A549 (cell line): ENCODE results near the gene TCERG1L. TPM values are rescaled to one million over a fixed set of nuclear protein-coding genes. Genes with fewer than 3 reads are reported as not detected.
"Not testable (repeated sequence)": the region's sequence is repeated elsewhere in the genome, so short reads cannot be mapped to it uniquely, and the experiment has no call there.

Experiments used
- ATAC-seq, 2 experiments: fragments of 200-7000 bp in 1 of 2; fragments of >200 bp in 1 of 2; cut with Nextera tagmentation in 1 of 2; cut with Tn5 transposase in 1 of 2; 3 replicates each; pipeline versions ENCODE4 v1.8.0 to v1.9.1; 2018 to 2020; ENCODE audit warnings: mild to moderate bottlenecking in 1 of 2, moderate library complexity in 1 of 2
- CTCF ChIA-PET: fragments of 300-600 bp; sonication (Branson Sonifier 250); formaldehyde crosslinking; extraction: SDS; loops from one replicate; lab custom pipeline; 2021; ENCODE audit warnings: antibody characterized with exemption, inconsistent platforms; lab: Yijun Ruan, JAX
- POLR2A ChIA-PET: fragments of 350-600 bp; formaldehyde crosslinking; extraction: SDS; loops from one replicate; lab custom pipeline; 2021; ENCODE audit warnings: antibody characterized with exemption, inconsistent platforms; lab: Yijun Ruan, JAX
- DNase-seq, 2 experiments: peaks; one replicate each; pipeline versions ENCODE4 v3.0.0 to v3.0.0-alpha.2; 2011 to 2016; ENCODE audit warnings: low read depth in 1 of 2, low spot score in 1 of 2
- FAIRE-seq: peaks from 2 replicates; lab custom pipeline; 2011; peaks lifted over from hg19 to GRCh38; lab: Jason Lieb, UNC
- H3K27ac ChIP-seq, 2 experiments: fragments of >200 bp; sonication (Bioruptor Twin); formaldehyde crosslinking; 3 replicates each; pipeline ENCODE4 v1.5.1; 2016 to 2017
- H3K4me1 ChIP-seq: fragments of >200 bp; sonication (Bioruptor Twin); formaldehyde crosslinking; 3 replicates; pipeline ENCODE4 v1.6.1; 2016
- H3K4me2 ChIP-seq: fragments of >200 bp; sonication (Bioruptor Twin); formaldehyde crosslinking; 3 replicates; pipeline ENCODE4 v1.6.1; 2016
- H3K4me3 ChIP-seq: fragments of >200 bp; sonication (Bioruptor Twin); formaldehyde crosslinking; 3 replicates; pipeline ENCODE4 v1.5.1; 2016
- H3K9me3 ChIP-seq: fragments of >200 bp; sonication (Bioruptor Twin); formaldehyde crosslinking; 3 replicates; pipeline ENCODE4 v1.6.1; 2016
- BHLHE40 ChIP-seq: IDR thresholded peaks from 2 replicates; pipeline ENCODE4 v1.6.1; 2012; ENCODE audit warnings: low read depth, low read length, inconsistent platforms
- CHD2 ChIP-seq: fragments of 150-350 bp; IDR thresholded peaks from 2 replicates; pipeline ENCODE4 v1.6.1; 2014; ENCODE audit warnings: low read length; ENCODE audit not compliant: partially characterized antibody
- ESRRA ChIP-seq: fragments of 150-350 bp; IDR thresholded peaks from 2 replicates; pipeline ENCODE4 v1.6.1; 2014; ENCODE audit warnings: mild to moderate bottlenecking, low read length, borderline replicate concordance
- FOSL2 ChIP-seq, 2 experiments: fragments of 450-650 bp in 1 of 2; fragments of >200 bp in 1 of 2; sonication (Bioruptor Twin) in 1 of 2; formaldehyde crosslinking; IDR thresholded peaks; 2 replicates each; pipeline versions ENCODE4 v1.5.0 to v1.6.1; 2016 to 2020; ENCODE audit warnings: mild to moderate bottlenecking in 1 of 2, moderate library complexity in 1 of 2
- HDAC2 ChIP-seq: fragments of 200-600 bp; sonication (generic); IDR thresholded peaks from 2 replicates; pipeline ENCODE4 v1.6.1; 2016
- HEYL ChIP-seq: fragments of 250-450 bp; sonication (Bioruptor Pico); IDR thresholded peaks from 2 replicates; pipeline ENCODE4 v1.8.0; 2021; ENCODE audit warnings: mild to moderate bottlenecking, moderate library complexity
- HOXA7 ChIP-seq: fragments of 250-450 bp; sonication (Bioruptor Pico); IDR thresholded peaks from 2 replicates; pipeline ENCODE4 v1.5.0; 2020; ENCODE audit warnings: mild to moderate bottlenecking, moderate library complexity
- HOXB13 ChIP-seq: fragments of 250-450 bp; sonication (Bioruptor Pico); IDR thresholded peaks from 2 replicates; pipeline ENCODE4 v1.5.0; 2020; ENCODE audit warnings: low read depth, mild to moderate bottlenecking, moderate library complexity
- HOXB5 ChIP-seq: fragments of 250-450 bp; sonication (Bioruptor Pico); IDR thresholded peaks from 2 replicates; pipeline ENCODE4 v1.5.0; 2020; ENCODE audit warnings: mild to moderate bottlenecking, moderate library complexity
- JUNB ChIP-seq: fragments of >200 bp; sonication (Bioruptor Twin); formaldehyde crosslinking; IDR thresholded peaks from 2 replicates; pipeline ENCODE4 v1.6.1; 2016
- KDM1A ChIP-seq: fragments of 200-600 bp; sonication (generic); IDR thresholded peaks from 2 replicates; pipeline ENCODE4 v1.6.1; 2016; ENCODE audit warnings: low read depth, mild to moderate bottlenecking
- MAZ ChIP-seq: fragments of 150-350 bp; IDR thresholded peaks from 2 replicates; pipeline ENCODE4 v1.6.1; 2014; ENCODE audit warnings: antibody characterized with exemption, low read depth, low read length, borderline replicate concordance
- NPAS2 ChIP-seq: fragments of 250-450 bp; sonication (Bioruptor Pico); IDR thresholded peaks from 2 replicates; pipeline ENCODE4 v1.8.0; 2022; ENCODE audit warnings: mild to moderate bottlenecking, moderate library complexity, borderline replicate concordance
- PBX3 ChIP-seq: IDR thresholded peaks from 2 replicates; pipeline ENCODE4 v1.6.1; 2012
- PHF8 ChIP-seq: fragments of 200-600 bp; sonication (generic); IDR thresholded peaks from 2 replicates; pipeline ENCODE4 v1.6.1; 2016; ENCODE audit warnings: low read depth, mild to moderate bottlenecking, antibody characterized with exemption, moderate library complexity, borderline replicate concordance
- RNF2 ChIP-seq: fragments of 200-600 bp; sonication (generic); IDR thresholded peaks from 2 replicates; pipeline ENCODE4 v1.6.1; 2016; ENCODE audit warnings: low read depth, mild to moderate bottlenecking, antibody characterized with exemption, moderate library complexity, borderline replicate concordance
- TP53 ChIP-seq: fragments of 250-450 bp; sonication (Bioruptor Pico); IDR thresholded peaks from 2 replicates; pipeline ENCODE4 v1.5.0; 2021; ENCODE audit warnings: mild to moderate bottlenecking, moderate library complexity
- USF2 ChIP-seq: fragments of 450-650 bp; IDR thresholded peaks from 2 replicates; pipeline ENCODE4 v1.6.1; 2014; ENCODE audit warnings: antibody characterized with exemption
- ZFP36 ChIP-seq: fragments of 450-650 bp; IDR thresholded peaks from 2 replicates; pipeline ENCODE4 v1.6.1; 2014; ENCODE audit warnings: borderline replicate concordance; ENCODE audit not compliant: partially characterized antibody
- ZNF302 ChIP-seq: fragments of 250-450 bp; sonication (Bioruptor Pico); IDR thresholded peaks from 2 replicates; pipeline ENCODE4 v1.9.0; 2021; ENCODE audit warnings: inconsistent platforms, mild to moderate bottlenecking, moderate library complexity
- ZSCAN20 ChIP-seq: fragments of 250-450 bp; sonication (Bioruptor Pico); IDR thresholded peaks from 2 replicates; pipeline ENCODE4 v1.8.0; 2022; ENCODE audit warnings: mild to moderate bottlenecking, moderate library complexity
- WGBS: methylation state at CpG from one replicate; pipeline ENCODE4 v1.1.6; 2017; ENCODE audit errors: missing lambda C conversion rate; 5-methylcytosine and 5-hydroxymethylcytosine counted together
- polyA plus RNA-seq, 4 experiments: library from polyadenylated mRNA; depleted of rRNA in 3 of 4; stranded (reverse); fragments of >200 nt; fragmentation: RNase III in 1 of 4; extraction: RNeasy Plus Mini Kit Qiagen cat#74134 plus additional on column Dnase treatment in 1 of 4; gene quantifications; 2 replicates in 3 of 4; 3 replicates in 1 of 4; pipeline ENCODE4 v1.2.3, GENCODE V29; 2011 to 2017
- TF ChIP-seq, protein P1 (sequence below): fragments of 250-450 bp; sonication (Bioruptor Pico); IDR thresholded peaks from 2 replicates; pipeline ENCODE4 v1.5.0; 2020; ENCODE audit warnings: low read depth, mild to moderate bottlenecking, moderate library complexity
- TF ChIP-seq, protein P2 (sequence below): fragments of >200 bp; sonication (Bioruptor Twin); formaldehyde crosslinking; IDR thresholded peaks from 3 replicates; pipeline ENCODE4 v1.6.1; 2016

The TCERG1L gene
- polyA plus RNA-seq, 2 of the 4 experiments (the other 2 are of a cell fraction): not detected

DNA sequence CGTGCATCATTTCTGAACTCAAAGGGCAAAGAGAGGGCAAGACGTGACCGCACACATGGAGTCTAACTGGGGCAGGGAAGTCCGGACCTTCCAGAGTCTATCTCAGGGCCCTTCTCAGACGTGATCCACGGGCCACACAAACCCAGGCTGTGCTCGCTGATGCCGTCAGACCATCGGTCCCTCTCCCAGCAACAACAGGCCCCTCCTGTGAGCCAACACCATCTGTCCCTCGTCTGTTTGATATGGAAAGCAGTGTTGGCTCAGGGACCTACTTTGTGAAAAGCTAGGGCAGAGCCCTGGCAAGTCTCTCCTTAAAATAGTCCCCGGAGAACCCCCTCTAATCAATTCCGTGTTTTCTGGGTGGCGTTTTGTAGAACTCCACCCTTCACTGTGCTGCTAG lies 208.8 kb downstream of the TCERG1L start:
- no peak for ATAC-seq
- no peak for DNase-seq
- ChIA-PET POLR2A (no interaction called here), CTCF (no interaction called here)
- H3K9me3 ChIP-seq: no peaks in the 10 kb centered on the region
- no peak overlapping the region for H3K4me3 ChIP-seq
- H3K27ac ChIP-seq: no peak overlapping the region
- FAIRE-seq: no peak
- no peak overlapping the region for H3K4me2 ChIP-seq
- WGBS: 24% methylated on average over 12 of the region's 13 CpGs
- TF ChIP-seq ZFP36 (no peak), ESRRA (no peak)
- H3K4me1 ChIP-seq: no peaks in the 10 kb centered on the region

DNA sequence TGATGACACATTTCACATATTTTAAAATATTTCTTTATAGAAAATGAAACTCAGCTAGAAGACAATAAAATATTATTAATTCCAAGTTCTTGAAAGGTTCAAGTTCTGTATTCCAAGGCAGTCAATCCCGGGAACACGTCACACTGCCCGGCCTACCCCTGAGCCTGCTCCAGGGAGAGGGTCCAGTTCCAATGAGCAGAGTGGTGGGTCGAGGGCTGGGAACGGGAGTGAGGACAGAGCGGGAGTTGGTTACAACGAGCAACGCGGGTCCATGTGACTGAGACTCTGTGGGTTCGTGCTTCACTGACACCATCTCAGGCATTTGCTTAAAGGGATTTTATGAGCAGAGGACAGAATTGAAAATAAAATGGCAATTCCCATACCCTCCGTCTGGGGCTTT lies 209.4 kb downstream of the TCERG1L start:
- TF ChIP-seq, protein P1, sequence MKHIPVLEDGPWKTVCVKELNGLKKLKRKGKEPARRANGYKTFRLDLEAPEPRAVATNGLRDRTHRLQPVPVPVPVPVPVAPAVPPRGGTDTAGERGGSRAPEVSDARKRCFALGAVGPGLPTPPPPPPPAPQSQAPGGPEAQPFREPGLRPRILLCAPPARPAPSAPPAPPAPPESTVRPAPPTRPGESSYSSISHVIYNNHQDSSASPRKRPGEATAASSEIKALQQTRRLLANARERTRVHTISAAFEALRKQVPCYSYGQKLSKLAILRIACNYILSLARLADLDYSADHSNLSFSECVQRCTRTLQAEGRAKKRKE (CRISPR knock-in tag): no peak
- TF ChIP-seq HOXA7 (no peak), ZSCAN20 (no peak), USF2 (no peak), KDM1A (no peak)
- no peak for FAIRE-seq
- no peak overlapping the region for H3K4me2 ChIP-seq

DNA sequence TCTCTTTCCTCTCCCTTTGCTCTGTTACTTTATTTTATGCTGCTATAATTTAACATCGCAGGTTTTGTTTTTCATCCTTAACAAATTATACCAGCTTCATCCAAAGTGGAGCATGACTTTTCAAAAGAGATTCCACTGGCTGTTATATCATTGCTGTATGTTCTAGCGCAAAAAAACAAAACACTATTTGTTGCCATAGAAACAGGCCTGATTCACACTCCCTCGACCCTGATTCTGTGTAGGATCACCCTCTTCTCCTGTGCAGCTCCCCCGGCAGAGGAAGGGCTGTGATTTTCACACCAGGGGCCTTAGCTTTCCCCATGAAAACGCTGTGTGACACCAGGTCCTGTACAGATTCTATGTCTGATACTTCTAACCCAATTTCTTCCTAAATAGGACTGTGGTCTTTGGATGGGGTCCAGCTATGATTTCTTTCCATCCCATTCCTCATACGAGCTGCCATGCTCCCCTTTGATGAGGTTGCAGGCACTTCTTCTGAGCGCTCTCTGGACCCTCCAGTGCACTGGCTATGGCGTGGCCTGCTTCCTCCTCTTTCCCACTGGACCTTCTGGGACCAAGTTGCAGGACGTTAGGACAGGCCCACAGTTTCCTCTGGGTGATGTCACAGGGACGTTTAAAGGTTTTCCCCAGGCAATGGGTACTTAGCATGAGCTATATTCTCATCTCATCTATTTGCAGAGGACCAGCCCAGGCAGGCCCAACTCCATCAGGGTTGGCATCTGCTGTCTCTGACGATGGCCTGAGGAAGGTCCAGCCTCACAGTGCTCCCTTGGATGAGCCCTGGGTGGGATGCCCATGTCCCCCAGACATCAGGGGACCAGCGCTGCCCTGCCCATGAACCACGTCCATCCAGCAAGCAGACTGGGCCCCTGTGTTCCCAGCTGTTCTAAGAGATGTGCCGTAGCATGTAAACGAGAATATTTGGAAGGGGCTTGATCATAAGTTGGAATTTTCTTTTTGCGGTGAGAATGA lies 210.8 kb downstream of the TCERG1L start:
- ATAC-seq, H3K4me1 ChIP-seq, CTCF ChIA-PET, H3K9me3 ChIP-seq, H3K27ac ChIP-seq, DNase-seq, H3K4me2 ChIP-seq, POLR2A ChIA-PET, H3K4me3 ChIP-seq, FAIRE-seq: not testable (repeated sequence)
- WGBS: 33% methylated on average over 16 of the region's 16 CpGs

More for the DNA sequence above, 209.4 kb downstream of the TCERG1L start:
- Histone ChIP-seq H3K4me1 (no peaks in the 10 kb centered on the region), H3K4me3 (no peak overlapping the region), H3K9me3 (no peaks in the 10 kb centered on the region), H3K27ac (no peak overlapping the region)
- DNase-seq: no peak
- 24% methylated on average over 11 of the region's 11 CpGs for WGBS
- CTCF ChIA-PET: no interaction called here
- no peak for ATAC-seq
- POLR2A ChIA-PET: no interaction called here

DNA sequence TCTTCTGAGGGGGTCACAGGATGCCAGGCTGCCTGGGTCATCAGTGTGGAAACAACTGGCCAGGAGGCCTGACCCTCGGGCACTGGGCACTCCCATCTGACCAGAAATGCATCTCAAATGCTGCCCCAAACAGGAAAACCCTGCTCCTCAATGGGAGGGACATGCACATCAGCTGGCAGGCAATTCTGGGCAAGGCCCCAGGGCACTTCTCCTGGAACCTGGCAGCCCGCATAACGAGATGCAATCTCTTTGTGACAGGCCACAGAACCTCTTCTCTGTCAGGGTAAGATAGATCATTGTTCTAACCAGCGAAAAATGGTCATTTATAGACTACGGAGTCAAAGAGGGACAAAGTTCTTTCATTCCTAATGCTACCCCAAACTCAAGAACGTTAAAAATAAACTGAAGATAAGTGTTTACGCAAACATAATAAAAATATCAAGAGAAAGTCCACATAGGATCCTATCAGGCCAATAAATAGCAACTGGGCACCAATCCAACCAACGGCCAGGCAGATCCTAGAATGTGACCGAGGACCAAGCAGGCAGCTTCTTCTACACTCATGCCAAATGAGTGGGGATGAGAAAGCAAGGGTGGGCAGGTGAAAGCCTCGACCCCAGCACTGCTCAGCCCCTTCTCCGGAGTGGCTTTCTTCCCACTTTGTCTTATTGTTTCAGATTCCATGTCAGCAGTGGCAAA lies 212.3 kb downstream of the TCERG1L start:
- no peak overlapping the region for H3K27ac ChIP-seq
- H3K4me1 ChIP-seq: no peaks in the 10 kb centered on the region
- CTCF ChIA-PET: no interaction called here
- H3K4me2 ChIP-seq: no peak overlapping the region
- DNase-seq: no peak
- no peaks in the 10 kb centered on the region for H3K9me3 ChIP-seq
- POLR2A ChIA-PET: no interaction called here
- no peak overlapping the region for H3K4me3 ChIP-seq
- ATAC-seq: no peak
- 26% methylated on average over 11 of the region's 11 CpGs for WGBS
- TF ChIP-seq HDAC2 (no peak), CHD2 (no peak), FOSL2 (IDR thresholded peaks at IDR 0.05) (no peak), FOSL2 (CRISPR knock-in tag; IDR thresholded peaks at IDR 0.05) (no peak), HOXB5 (CRISPR knock-in tag) (no peak), JUNB (no peak), NPAS2 (CRISPR knock-in tag) (no peak), TP53 (CRISPR knock-in tag) (no peak), HEYL (CRISPR knock-in tag) (no peak), BHLHE40 (no peak), ESRRA (no peak), ZFP36 (no peak), MAZ (no peak), ZNF302 (CRISPR knock-in tag) (no peak), PHF8 (no peak), PBX3 (no peak), HOXB13 (no peak), RNF2 (no peak)
- TF ChIP-seq, protein P2, sequence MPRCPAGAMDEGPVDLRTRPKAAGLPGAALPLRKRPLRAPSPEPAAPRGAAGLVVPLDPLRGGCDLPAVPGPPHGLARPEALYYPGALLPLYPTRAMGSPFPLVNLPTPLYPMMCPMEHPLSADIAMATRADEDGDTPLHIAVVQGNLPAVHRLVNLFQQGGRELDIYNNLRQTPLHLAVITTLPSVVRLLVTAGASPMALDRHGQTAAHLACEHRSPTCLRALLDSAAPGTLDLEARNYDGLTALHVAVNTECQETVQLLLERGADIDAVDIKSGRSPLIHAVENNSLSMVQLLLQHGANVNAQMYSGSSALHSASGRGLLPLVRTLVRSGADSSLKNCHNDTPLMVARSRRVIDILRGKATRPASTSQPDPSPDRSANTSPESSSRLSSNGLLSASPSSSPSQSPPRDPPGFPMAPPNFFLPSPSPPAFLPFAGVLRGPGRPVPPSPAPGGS: no peak
- TF ChIP-seq, all 56 proteins: peak for 0
- FAIRE-seq: no peak
